Transverse colon (tissue), 3 donors: ENCODE results near the gene PRSS57.

Experiments
- EP300 ChIP-seq: sonication (generic); formaldehyde crosslinking; IDR thresholded peaks from one replicate; pipeline ENCODE4 v1.6.1; 2017; ENCODE audit warnings: antibody characterized with exemption, low read depth
- POLR2A ChIP-seq: fragments of 450-650 bp; IDR thresholded peaks from one replicate; pipeline ENCODE4 v1.6.1; 2016; ENCODE audit warnings: antibody characterized with exemption, mild to moderate bottlenecking, moderate library complexity
- TF ChIP-seq, protein P1 (sequence below), 5 experiments: fragments of 200-600 bp in 3 of 5; fragments of 450-650 bp in 2 of 5; sonication (generic) in 3 of 5; IDR thresholded peaks; 1 replicate in 2 of 5; 2 replicates in 3 of 5; pipeline ENCODE4 v1.5.1; 2016 to 2017; ENCODE audit warnings: antibody characterized with exemption in 5 of 5, inconsistent platforms in 3 of 5, mild to moderate bottlenecking in 2 of 5, moderate library complexity in 1 of 5

DNA sequence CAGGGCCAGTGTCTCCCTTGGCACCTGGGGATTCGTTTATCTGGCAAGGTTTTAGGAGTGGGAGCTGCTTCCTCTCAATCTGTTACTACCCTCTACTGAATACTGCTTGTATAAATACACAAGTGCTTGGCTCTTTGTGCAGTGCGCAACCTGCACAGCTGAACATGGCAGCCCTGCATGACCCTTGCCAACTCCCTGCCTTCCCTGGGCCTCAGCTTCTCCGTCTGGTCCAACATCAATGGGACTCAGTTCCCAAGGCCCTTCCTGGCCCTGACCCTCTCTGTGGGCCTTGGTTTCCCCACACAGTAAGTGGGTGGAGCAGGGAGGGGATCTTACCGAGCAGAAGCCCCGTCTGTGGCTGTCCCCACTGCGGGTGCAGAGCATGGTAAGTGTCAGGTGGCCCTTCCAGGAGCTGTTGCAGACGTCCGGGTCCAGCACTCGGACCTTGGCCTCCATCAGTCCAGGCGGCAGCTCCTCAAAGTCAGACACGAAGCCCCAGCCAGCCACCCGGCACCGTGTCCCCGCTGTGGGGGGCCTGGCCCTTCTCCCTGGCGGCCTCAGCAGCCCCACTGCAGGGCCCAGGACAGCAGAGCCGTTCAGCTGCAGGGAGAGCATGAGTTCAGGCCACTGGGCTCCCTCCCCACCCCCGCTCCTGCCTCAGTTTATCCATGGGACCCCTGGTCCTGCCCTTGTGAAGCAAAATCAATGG lies 8.5 kb downstream of the PRSS57 start:
- TF ChIP-seq POLR2A: no peak
- TF ChIP-seq, protein P1, sequence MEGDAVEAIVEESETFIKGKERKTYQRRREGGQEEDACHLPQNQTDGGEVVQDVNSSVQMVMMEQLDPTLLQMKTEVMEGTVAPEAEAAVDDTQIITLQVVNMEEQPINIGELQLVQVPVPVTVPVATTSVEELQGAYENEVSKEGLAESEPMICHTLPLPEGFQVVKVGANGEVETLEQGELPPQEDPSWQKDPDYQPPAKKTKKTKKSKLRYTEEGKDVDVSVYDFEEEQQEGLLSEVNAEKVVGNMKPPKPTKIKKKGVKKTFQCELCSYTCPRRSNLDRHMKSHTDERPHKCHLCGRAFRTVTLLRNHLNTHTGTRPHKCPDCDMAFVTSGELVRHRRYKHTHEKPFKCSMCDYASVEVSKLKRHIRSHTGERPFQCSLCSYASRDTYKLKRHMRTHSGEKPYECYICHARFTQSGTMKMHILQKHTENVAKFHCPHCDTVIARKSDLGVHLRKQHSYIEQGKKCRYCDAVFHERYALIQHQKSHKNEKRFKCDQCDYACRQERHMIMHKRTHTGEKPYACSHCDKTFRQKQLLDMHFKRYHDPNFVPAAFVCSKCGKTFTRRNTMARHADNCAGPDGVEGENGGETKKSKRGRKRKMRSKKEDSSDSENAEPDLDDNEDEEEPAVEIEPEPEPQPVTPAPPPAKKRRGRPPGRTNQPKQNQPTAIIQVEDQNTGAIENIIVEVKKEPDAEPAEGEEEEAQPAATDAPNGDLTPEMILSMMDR (IDR thresholded peaks at IDR 0.05): no peak
- TF ChIP-seq EP300: no peak
